Activated CD8-positive, alpha-beta memory T cell treated with anti-CD3 and anti-CD28 coated beads for 48 hours (primary cell): ENCODE data around the gene ANKFN1.

Source experiments
- DNase-seq, 3 experiments: peaks; one replicate each; pipeline ENCODE4 v3.0.0-alpha.2; 2020; ENCODE audit warnings: low read depth in 2 of 3, low spot score in 2 of 3

ANKFN1 gene, protein sequence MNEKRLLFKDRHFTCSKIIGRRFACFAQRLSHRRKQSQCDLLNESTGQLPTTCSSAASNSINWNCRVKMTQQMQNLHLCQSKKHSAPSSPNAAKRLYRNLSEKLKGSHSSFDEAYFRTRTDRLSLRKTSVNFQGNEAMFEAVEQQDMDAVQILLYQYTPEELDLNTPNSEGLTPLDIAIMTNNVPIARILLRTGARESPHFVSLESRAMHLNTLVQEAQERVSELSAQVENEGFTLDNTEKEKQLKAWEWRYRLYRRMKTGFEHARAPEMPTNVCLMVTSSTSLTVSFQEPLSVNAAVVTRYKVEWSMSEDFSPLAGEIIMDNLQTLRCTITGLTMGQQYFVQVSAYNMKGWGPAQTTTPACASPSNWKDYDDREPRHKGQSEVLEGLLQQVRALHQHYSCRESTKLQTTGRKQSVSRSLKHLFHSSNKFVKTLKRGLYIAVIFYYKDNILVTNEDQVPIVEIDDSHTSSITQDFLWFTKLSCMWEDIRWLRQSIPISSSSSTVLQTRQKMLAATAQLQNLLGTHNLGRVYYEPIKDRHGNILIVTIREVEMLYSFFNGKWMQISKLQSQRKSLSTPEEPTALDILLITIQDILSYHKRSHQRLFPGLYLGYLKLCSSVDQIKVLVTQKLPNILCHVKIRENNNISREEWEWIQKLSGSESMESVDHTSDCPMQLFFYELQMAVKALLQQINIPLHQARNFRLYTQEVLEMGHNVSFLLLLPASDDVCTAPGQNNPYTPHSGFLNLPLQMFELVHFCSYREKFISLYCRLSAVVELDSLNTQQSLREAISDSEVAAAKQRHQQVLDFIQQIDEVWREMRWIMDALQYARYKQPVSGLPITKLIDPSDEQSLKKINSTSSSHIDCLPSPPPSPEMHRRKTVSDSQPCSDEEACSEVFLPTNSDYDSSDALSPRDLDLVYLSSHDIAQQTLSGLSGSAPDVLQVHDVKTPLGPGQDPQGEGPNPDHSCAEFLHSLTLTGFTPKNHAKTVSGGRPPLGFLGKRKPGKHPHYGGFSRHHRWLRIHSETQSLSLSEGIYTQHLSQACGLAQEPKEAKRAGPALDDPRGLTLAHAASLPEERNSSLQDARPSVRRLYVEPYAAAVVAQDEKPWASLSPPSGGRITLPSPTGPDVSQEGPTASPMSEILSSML

DNA sequence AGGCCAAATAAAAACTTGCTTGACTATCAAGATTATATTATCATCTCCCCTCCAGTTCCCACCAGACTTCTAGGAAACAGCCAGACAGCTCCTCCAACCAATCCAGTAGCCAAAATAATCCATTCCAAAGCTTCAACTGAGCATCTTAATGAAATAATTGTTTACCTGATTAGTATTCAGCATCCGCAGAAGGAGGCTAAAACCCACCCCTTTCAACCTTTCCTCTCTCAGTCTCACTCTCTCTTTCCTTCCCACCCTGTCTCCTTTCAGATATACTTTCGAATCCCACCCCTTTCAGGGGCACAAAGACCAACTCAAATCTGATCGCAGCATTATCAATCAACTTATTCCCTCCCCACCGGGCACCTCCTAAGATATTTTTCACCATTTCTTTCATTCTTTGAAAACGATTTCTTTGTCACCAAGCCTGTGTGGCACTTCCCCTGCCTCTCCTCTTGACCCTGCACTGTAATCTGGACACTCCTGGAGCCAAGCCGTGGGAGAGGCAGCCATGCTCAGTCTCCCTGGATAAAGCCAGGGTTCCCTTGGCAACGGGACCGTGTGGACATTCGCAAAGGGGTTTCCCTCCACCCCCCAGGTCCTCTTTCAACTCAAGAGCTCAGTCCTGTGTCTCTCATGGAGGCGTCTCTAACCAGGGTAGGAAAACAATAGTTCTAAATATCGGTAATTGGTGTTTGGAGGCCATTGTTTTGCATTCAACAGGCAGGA, at the start of gene ANKFN1:
ANKFN1 (plus strand) TSS at position 602 of the 729 bp plus-strand sequence. CDS start 59,193 bp downstream, outside the sequence.
- DNase-seq, result no peak

DNA sequence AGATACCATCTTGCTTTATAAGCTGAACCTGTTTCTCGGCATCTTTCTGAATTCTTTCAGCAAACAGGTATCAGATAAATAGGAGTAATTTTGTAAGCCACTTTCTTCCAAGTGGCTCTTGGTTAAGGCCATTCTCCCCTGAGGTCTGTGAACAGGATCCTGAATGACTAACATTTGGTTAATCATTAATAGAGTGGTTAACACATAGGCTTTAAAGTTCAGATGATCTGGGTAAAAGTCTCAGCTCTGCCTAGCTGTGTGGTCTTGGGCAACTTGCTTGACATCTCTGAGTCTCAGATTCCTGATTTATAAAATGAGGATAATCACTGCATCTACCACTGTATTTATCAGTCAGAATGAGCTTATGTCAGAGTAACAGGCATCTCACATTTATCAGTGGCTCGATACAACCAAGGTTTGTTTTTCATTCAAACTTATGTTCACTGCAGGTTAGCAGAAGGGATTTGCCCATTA, 44.4 kb upstream of the ANKFN1 start:
- no peak for DNase-seq

DNA sequence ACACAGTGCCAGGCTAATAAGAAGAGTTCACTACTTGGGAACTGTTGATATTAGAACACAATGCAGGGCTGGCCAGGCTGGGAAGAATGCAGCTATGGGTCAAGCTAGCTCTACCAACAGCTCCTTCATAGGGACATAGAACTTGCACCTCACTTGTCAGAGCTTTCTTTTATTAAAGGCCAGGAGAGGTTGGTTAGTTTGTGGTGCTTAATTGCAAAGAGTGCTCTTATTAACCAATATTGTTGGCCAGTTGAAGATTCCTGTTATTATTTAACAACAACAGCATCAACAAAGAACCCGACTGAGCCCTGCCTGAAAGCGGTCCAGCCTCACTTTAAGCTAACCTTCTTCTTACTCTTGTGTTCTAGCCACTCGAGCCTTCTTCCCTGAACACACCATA, 43.4 kb upstream of the ANKFN1 start:
- DNase-seq, result no peak

DNA sequence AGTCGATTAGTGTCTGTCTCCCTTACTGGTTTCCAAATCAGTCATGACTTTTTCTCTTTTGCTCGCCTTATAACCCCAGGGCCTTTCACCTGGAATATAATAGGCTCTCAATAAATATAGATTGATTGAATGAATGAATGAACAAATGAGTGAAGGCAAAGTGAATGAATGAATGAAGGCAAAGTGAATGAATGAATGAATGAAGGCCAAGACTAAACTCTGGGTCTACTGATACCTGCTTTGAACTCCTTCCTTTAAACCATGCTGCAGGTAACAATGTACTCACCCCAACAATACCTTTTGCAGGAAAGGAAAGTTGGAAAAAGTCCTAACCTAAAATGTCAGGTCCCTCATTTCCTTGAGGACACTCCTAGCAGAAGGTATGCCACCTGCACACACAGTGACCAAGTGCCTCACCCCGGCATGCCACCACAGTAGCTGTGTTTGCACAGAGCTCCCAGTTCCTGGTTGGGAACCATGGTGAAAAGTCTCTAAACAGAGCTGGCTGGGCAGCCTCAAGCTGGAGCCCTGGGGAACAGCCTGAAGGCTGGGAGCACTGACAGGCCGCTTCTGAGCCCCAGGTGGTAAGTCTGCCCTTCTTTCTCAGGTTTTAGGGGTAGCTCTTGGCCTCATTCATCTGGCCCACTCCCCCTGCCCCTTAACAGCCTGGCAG, 42.7 kb upstream of the ANKFN1 start:
- no peak for DNase-seq

DNA sequence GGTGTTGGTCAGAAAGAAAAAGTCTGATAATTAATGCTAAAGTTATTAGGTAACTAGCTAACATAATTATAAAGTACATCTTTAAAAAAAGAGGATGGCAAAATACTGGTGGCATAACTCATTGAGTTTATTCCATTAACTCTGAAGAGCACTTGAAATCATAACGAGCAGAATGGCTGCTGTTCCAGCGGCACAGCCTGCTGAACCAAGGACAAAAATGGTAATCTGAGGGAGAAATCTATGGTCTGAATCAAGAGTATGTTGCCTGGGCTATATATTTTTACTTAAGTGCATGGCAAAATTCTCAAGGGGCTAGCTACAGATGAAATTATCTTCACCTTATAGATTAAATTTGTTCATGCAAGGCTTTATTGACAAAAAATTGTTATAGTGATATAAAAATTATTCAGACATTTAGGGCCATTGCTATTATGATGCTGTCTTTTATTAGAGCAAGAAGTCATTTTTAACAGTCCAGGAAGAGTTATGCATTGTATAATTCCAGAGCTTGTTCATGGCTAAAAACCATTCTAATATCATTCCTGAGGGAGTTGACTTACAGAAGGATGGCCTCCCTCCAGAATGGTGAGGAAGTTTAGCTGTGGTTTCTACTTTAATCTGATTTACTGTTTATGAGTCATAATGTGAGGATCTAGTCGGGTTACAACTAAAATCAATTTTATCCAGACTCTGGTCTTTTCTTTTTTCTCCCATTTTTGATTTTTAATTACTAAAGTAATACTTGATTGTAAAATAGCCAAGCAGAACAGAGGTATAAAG, 41.4 kb upstream of the ANKFN1 start:
- DNase-seq, result no peak

DNA sequence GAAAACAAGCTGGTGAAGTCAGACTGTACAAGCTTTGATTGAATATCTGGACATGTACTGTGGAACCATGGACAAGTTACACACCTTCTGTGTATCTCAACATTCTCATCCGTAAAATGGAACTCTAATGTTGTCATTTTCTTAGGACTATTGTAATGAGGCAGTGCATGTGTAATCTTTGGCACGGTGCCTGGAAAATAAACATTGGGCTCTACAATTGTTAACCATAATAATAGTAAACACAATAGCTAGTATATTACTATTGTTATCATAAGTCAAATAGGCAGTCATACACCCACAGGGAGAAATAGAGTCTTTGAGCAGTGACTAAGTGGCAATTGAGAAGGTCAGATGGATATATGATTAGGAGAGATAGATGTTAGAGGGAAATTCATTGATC, 39.8 kb upstream of the ANKFN1 start:
- DNase-seq, result no peak

DNA sequence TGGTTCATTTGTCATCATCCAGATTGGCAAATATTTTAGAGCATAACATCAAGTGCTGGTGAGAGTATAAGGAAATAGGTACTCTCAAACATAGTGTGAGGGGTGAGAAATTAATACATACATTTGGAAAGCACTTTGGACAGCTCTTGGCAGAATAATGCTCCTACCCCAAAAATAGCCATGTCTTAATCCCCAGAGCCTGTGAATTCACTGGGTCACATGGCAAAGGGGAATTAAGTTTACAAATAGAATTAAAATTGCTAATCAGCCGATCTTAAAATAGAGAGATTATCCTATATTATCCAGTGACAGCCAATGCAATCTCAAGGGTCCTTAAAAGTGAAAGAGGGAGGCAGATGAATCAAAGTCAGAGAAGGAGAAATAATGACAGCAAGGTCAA, 38.8 kb upstream of the ANKFN1 start:
- no peak for DNase-seq

DNA sequence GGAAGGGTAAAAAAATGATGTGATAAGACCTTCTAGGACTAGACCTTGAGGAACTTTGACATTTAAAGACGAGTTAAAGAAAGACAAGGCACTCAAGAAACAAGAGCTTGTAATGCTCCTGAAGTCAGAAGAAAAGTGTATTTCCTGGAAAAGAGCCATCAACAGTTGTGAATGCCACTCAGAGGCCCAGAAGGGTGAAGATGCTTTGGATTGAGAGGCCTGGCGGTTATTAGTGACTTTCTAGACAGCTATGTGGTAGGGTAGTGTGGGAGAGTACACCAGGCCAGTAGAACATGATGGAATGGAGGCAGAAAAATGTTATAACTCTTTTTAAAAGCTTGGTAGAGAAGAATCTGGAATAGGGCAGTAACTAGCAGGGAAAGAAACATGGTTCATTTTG, 34.1 kb upstream of the ANKFN1 start:
- DNase-seq, result no peak

DNA sequence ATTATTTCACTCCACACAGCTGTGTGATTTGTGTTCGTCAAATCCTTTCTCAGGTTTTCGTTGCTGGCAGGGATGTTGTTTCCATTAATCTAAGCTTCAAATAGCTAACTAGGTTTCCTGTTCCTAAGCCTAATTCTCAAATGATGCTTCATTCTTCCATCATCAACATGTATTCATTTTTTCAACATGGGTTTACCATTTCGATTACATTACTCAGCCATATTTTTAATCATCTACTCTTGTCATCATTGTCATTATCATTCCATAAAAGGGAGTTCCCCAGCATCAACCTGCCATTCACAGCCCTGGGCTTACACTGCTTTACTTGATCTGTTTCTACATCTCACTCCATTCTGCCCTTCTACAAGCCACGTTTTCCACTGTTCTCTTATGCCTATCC, 33.3 kb upstream of the ANKFN1 start:
- no peak for DNase-seq

DNA sequence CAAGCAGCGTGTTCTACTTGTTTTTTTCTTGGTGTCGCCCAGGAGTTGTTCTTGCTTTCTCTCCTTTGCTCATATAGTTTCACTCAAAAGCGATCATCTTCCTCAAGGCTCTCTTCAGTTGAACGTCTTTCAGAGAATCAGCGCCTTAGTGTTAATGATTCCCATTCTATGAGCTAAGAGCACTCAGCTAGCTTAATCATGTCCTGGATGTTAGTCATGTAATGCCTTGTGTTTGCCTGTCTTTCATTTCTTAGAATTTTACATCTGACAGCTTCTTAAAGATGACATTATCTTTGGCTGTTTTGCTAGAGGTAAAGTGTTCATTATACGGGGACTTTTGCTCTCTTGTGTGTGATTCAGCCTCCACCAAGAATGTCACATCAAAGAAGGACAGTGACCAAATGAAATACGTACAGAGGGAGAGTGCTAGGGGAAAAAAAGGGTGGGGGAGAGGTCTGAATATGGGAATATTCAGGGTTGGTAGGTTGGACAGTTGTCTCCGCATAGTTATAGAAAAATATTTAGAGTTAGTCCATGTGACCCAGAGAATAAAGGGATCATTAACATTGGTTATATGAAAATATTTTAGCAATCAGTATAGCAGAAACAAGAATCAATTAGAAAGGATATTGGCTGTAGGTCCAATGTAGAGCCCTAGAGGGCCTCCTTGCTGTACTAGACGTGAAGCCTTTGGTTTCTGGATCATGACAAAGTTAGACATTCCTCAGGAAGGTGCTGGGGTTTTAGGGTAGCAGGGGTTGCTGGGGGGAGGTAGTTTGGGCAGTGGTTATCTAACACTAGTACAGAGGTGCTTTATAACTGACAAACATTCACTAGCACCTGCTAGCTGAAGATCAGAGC, 31.9 kb upstream of the ANKFN1 start:
- no peak for DNase-seq

DNA sequence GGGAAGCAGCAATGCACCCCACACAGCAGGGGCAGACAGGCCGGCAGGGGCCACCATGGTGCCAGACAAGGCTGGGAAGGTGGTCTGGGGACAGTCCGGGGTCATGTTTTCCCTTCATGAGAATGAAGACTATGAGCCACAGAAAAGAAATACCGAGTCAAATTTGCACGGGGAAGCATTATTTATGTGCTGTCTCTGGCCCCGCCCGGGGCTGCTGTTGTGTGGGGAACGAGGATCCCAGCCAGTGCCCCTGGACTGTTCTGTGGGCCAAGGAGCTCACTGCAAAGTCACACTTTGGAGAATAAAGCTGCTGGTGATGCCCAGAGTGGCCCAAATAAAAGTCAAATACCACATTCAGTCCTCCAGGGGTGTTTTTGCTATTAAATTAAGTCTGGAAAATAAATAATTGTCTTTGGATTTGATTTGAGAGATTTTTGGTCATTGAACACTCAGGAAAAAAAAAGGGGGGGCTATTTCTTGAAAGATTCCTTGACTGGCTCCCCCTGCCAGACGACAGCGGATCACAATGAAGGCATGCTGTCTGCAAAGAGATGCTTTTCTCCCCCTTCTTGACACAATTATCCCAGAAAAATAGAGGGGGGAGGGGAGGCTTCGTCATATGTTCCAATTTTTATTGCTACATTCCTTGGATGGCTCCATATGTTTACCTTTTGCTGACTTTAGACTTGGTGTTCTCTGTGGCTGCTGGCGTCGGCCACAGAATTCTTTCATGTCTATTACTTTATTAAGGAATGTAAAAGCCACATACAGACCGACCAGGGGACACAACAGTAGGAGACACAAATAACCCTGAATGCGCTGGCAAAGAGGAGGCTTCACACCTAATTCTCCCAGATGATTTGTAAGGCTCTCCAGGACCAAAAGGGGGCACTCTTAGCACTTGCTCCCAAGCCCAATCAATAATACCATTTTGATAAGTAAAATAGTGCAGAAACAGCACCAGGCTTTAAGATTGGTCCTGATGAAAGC, 27.1 kb upstream of the ANKFN1 start:
- no peak for DNase-seq

DNA sequence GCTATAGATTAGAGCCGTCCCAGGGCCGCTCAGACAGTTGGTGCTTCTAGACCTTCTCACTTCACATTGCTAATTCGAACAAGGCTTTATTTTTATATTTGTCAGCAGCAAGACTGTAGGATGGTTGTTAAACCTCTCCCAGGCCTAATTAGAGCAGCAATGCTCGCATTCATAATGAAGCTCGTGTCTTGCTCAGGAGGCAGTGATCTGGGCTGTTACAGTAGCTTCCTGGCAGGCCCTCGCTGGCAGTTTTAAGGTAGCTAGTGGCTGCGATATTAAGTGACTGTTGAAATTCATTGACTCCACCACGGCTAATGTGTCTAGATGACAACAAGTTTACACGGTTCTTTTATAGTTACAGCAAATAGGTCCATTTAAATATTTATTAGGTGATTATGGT, 23.2 kb upstream of the ANKFN1 start:
- no peak for DNase-seq

DNA sequence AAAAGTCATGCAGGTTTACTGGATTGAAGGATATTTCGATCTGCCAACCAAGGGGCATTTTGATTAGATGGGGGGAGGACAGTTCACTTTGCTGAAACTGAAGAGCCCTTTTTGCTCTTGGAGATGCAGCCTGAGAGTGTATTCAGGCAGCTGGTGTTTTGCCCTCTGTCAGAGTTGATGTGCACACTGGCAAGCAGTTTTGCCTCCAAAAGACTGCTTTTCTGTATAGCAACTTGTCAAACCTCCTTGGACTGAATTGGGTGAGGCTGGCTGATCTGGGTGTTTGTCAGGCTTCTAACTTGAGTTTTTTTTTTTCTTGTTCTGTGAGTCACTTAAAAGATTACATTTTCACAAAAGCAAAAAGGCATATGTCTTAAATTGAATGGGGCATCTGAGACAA, 22.6 kb upstream of the ANKFN1 start:
- DNase-seq, result no peak

DNA sequence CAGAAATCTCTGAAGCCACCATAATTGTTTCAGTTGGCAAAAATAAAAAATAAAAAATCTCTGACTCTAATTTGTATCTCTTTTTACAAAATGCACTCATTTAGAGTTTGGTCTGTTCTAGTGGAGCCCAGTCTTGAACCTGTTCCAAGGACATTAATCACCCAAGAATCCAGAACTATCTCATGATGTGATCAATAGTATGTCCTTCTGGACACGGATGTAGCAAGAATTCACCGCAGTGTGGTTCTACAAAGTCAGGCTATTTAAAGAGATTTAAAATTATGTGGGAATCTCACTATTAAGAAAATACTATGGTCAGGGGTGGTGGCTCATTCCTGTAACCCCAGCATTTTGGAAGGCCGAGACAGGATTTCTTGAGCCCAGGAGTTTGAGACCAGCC, 21.8 kb upstream of the ANKFN1 start:
- no peak for DNase-seq

DNA sequence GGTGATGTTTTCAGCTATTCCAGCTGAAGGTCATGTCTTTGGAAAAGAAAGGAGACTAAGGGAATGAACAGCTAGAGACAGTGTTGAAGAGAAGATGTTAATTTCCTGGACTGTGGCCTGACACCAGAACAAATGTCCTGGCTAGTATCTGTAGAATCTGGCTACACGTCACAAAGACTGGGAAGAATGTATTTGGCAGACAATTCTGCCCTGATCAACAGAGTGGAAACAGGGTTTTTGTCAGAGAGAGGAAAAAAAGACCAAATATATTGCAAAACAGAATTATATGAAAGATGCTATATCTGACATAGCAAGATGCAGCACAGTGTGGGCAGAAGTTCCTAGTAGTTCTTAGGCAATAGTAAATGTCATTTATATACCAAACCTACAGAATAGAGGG, 17.0 kb upstream of the ANKFN1 start:
- no peak for DNase-seq

DNA sequence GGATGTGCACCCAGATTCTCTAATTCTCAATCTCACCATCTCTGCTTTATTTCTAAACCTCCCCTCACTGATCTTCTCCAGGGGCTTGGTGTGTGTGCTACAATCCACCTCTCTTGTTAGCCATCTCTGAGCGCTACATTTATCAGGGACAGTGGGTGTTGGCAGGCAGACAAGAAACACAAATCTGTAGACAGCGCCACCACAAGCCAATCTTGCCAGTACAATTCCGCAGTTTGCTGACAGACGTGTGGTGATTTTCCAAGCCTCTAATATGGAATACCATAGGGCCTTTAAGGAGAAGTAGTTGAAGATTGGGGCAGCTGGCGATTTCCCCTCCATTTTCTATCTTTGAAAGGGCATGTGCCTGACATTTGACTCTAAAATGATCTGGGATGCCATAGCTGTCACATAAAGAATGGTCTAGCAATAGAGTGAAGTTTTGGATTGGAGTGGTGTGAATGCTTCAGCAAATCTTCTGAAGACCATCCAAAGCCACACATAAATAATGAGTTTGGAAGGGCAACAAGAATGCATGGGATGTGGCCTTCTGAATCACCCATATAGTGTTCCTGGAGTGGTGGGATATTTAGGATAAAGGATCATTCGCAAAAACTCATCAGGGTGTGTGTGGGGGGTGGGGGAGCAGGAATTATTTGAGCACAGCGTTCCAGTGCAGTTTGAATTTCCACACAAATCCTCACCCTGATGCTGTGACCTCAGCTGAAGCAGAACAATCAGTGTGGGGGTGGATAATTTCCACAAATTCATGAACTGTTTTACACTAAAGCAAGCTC, 12.0 kb upstream of the ANKFN1 start:
- no peak for DNase-seq

DNA sequence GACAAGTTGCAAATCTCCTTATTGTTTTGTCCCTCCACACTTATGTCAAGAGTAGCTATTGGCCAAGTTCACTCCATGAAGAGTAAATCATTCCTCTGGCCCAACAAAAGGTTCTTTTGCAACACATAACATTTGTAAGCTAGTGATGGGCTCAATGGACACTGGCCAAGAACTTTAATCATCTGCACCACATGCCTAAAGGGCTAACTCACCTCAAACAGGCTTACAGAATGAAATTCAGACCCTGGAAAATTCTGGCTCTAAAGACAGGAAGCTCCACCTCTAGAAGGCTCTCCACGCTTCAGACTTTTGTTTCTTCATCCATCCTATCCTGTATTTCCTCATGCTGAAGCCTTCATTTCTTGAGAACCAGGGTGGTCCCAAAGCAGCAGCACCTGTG, 10.9 kb upstream of the ANKFN1 start:
- DNase-seq, result no peak
